G401 (cell line): ENCODE data around the gene ALDOC. TPM values are rescaled to one million over a fixed set of nuclear protein-coding genes. Genes with fewer than 3 reads are reported as not detected.

Experiments used
- DNase-seq: peaks from one replicate; pipeline ENCODE4 v3.0.0-alpha.2; 2015; ENCODE audit warnings: low spot score
- in situ Hi-C: cut with HindIII; loops from 2 replicates; pipeline ENCODE4 v1.10.0; 2016; ENCODE audit warnings: low sequenced_read_pairs, mixed read lengths
- total RNA-seq: library from RNA; depleted of rRNA; stranded (reverse); fragments of >200 nt; shearing (Covaris generic); gene quantifications from 2 replicates; pipeline ENCODE4 v1.2.3, GENCODE V29; 2014

The ALDOC gene
- total RNA-seq, 1 experiment from 2014 or later: 49.8 TPM

DNA sequence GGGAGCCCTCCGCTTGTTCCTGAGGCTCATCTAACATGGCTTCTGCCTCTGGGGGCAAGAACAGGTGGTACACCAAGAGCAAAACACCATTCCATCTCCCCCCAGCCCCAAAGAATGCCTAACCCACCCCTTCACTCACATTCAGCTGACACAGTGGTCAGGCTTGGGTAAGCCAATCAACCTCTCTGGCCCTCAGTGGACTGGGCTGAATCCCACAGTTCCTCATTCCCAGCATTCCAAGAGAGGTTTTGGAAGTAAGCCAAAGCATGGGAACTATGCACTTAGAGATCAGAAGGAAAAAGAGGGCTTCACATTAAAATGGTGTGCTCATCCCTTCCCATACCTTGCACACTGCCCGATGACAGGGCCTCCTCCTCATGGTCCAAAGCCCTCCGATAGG, 13.2 kb downstream of the ALDOC start:
- in situ Hi-C loops: no loop called here
- peak; percentile 22 for DNase-seq

- DNase-seq: no peak
- in situ Hi-C loops: no loop called here
Measured at GRCh38 chr17:28555022-28555421, 21.7 kb downstream of the ALDOC start.

DNA sequence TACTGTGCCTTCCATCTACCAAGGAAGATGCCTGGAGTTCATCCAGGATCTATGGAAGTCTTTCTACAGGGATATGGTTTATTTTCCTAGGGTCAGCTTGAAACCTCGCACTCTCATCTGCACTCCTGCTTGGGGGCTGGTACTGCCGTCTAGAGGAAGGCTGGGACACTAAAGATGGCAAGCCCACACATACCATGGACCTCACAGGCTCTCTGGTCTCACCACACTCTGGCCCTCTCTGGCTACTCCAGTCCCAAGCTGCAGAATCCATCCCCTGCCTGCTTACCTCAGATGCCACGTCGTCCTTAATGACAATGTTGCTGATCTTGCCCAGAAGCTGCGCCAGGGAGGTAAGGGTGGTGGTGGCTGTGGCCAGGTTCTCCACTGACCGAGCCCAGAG, 22.1 kb downstream of the ALDOC start:
- DNase-seq: no peak
- in situ Hi-C loops: no loop called here

DNA sequence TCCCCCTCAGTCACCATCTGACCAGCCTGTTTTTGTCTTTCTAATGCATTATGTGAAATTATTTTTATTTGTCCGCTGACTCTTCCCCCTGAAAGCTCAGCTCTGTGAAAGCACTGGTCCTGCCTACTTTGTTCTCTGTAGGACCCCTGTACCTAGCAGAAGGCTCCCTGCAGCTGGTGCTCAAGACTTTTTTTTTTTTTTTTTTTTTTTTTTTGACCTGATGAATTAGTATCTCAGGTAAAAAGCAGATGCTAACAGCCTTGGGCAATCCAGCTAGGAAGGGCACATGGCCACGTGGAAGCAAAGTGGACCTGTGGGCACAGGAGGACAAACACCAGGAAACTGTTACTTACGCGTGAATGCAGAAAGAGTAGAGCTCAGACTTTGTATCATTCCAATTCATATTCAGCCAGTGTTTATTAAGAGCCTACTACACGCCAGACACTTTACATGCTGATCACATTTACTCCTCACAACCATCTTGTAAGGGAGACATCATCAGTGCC, 23.6 kb downstream of the ALDOC start:
- in situ Hi-C loops: no loop called here
- peak; percentile 11 for DNase-seq

DNA sequence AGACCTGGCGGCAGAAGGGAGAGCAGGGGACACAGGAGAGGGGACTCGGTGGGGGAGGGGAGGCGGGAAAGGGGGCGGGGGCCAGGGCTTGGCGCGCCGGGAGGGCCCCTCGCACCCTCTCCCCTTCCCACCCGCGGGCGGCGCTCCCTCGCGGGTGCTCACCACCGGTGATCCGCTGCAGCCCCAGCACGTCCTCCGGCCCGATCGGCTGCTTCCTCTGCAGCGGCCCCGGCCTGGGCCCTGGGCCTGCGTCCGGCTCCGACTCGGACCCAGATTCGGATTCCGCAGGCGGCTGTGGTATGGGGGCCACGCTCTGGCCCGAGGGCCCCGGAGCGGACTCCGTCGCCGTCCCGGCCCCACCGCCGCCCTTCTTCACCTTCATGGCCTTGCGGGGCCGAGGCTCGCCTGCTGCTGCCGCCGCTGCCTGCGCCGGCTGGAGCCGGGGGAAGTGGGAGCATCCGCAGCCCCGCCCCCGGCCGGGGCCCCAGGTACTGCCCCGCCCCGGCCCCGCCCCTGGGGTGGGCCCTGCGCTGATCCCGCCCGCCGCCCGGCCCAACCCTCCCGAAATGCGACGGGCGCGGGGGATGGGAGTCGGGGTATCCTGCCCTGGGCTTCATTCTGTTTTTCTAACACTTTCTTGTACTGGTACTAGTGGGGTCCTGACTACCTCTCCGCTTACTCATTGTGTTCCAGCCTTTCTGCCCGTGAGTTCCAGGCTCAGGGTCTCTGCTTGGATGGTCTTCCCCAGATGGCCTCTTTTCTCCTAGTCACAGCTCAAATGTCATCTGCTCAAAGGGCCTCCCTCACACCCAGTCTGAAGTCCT, 24.3 kb downstream of the ALDOC start, which contains the start of gene UNC119:
TSS of gene UNC119 (minus strand) at position 449 of the 824 bp plus-strand sequence. CDS start at position 382, 67 bp downstream.
- DNase-seq: peak; percentile 75
- in situ Hi-C loops: no loop called here

- peak; percentile 22 for DNase-seq
- in situ Hi-C loops: no loop called here
Measured at GRCh38 chr17:28551421-28552175, 25.1 kb downstream of the ALDOC start.

DNA sequence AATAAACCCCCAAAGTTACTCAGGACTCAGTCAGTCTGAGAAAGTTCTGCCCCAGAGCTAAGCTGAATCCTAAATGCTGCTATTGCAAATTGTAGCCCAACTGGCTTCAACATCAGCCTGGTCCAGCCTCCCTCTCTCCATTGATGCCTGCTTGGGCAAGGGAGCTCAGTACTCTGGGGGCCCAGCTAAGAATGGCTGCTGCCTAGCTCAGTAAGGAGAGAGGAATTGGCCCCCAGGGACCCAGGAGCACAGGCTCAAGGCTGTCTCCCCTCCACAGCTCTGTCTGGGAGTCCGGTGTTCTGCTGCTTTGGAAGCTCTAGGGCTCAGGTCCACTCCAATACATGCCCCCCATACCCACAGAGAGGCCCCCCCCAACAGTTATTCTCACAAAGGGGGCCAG, 25.8 kb downstream of the ALDOC start:
- no peak for DNase-seq
- in situ Hi-C loops: no loop called here

DNA sequence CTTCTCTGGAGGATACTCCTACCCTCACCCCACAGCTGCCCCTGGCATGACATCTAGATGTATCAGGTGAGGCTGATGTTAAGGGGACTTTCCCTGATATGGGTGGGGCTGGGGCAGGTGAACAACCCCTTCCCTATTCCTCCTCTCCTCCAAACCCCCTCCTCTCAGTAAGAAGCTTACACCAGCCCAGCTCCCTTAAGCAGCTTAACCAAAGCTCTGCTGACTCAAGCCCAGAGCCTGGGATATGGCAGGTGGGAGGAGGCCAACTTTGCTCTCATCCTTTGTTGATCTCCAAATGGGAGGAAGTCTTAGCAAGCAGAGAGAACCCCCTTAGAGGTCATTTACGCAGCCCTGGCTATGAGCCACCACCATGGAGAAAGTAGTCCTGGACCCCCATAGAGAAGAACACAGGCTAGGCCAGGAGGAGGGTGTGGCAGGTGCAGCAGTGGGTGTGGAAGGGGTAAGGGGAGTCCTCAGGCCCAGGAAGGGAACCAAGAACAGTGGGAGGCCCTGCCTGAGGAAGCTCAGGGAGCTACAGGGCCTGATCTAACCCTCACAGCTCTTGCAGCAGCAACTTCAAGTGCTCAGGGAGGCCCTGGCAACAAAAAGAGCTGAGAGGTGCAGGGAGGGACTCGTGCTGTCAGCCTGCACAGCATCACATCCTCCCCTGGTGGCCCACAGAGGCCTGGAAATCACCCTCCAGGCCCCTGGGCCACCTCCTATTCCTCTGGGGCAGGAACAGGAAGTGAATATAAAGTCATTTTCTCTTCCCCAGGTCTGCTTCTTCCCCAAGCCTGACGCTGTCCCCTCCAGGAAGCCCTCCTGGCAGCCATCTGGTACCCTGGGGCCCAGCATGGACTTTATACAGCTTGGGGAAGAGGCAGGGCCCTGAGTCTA, 27.2 kb downstream of the ALDOC start:
- no peak for DNase-seq
- in situ Hi-C loops: loop anchor here (5.0 kb wide), 1 partner anchor 52 kb away; no protein-coding TSS in a partner anchor

DNA sequence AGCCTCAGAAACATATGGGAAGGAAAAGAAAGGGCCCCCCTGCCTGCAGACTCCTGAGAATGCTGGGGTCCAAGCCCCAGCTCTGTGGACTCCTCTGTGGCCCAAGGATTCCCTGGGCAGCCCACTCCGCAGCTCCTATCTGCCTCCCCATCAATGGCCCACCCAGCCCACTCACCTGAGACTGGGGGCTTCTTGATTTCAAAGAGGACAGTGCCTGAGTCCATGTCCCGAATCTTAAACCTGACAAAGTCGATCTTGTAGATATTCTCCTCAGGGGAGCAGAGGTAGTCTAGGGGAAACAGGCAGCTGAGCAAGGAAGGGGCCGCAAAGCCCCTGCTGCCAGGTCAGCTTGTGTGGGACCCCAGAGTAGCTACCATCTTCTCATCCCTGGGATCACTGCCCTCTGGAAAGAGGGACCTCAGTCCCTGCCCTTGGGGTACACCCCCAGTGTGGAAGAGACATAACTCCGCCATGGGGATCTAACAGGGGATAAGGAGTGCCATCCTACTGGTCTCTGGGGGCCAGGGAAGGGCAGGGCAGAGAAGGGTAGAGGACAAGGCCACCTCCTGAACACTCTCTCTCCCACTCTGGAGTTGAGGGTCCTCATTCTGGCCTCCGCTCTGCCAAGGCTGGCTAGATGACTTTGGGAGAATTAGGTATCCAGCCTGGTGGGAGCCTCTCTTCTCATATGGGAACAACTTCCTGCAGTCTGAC, 28.1 kb downstream of the ALDOC start:
- no peak for DNase-seq
- in situ Hi-C loops: loop anchor here (5.0 kb wide), 1 partner anchor 51 kb away; no protein-coding TSS in a partner anchor

- in situ Hi-C loops: loop anchor here (5.0 kb wide), 1 partner anchor 51 kb away; no protein-coding TSS in a partner anchor
- peak; percentile 74 for DNase-seq
Measured at GRCh38 chr17:28547623-28548416, 28.9 kb downstream of the ALDOC start.

DNA sequence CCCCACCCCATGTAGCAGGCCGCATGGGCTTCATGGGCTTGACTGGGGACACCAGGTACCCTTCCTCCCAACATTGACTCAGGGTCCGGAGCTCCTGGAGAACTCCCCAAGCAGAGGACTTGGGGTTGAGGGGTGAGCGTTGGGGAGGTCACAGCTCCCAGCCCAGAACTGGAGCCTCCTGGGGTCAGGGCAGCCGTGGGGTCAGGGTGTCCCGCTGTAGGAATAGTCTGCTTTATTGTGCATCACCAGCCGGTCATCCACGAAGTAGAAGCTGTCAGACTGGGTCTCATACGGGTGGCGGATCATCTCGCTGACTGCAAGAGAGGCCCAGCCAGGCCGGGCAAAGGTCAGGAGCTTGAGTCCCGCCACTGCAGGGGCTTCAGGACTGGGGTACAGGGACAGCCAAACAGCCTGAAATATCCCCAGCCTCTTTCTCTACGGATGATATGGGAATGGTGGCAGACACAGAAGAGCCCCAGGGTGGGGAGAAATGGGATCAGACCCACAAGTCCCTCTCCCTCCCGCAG, 29.5 kb downstream of the ALDOC start:
- in situ Hi-C loops: loop anchor here (5.0 kb wide), 1 partner anchor 50 kb away; no protein-coding TSS in a partner anchor
- no peak for DNase-seq

DNA sequence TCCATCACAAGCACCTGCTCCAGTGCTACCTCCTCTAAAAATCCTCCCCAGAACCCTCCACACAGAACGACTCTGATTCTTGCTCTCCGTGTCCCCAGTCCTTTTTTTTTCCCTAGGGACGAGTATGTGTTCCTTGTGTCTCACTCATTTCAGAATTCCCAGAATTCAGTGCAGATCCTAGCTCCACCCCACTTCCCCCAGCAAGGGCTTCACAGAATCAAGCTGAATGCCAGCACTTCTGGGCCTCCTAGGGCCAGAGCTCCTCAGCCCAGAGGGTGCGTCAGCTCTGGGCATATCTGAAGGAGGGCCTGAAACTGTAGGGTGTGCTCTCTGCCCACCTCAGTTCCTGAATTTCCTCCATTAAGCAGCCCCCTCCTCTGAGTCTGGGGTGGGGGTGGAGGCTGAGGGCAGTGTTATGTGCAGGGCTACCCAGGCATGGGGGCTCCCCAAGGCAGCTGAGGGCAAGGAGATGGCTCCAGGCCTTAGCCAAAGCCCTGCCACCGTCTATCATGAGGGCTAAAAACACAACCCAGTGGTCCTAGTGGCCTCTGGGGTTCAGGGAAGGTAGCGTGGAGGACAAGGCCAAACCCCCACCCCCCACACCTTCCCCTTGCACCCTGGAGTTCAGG, 30.8 kb downstream of the ALDOC start:
- in situ Hi-C loops: loop anchor here (5.0 kb wide), 1 partner anchor 49 kb away; no protein-coding TSS in a partner anchor
- DNase-seq: no peak

DNA sequence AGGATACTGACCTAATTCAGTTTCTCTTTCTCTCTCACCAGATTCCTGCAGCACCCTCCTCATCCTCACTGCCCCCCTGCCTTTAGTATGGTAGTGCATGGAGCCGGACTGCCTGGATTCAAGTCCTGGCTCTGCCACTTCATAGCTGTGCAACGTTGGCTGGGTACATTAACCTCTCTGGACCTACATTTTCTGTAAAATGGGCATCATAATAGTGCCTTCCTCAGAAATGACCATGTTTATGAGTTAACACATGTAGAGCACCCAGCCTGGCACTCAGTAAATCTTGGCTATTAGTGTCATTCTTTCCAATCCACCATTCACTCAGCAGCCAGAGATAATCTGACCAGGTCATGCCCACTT, 31.6 kb downstream of the ALDOC start:
- DNase-seq: no peak
- in situ Hi-C loops: loop anchor here (5.0 kb wide), 1 partner anchor 48 kb away; no protein-coding TSS in a partner anchor

- in situ Hi-C loops: loop anchor here (5.0 kb wide), 1 partner anchor 47 kb away; no protein-coding TSS in a partner anchor
- DNase-seq: no peak
Measured at GRCh38 chr17:28544402-28545140, 32.1 kb downstream of the ALDOC start.

DNA sequence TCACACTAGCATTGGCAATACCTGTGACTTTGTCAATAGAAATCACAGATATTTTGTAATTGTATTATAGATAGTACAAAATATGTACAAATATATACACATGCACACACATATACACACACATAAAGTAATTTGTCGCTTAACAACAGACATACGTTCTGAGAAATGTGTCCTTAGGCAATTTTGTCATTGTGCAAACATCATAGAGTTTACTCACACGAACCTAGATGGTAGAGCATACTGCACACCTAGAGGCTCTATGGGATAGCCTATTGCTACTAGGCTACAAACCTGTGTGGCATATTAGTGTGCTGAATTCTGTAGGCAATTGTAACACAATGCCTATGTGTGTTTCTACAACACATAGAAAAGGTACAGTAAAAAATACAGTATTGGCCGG, 35.3 kb downstream of the ALDOC start:
- in situ Hi-C loops: no loop called here
- DNase-seq: no peak

DNA sequence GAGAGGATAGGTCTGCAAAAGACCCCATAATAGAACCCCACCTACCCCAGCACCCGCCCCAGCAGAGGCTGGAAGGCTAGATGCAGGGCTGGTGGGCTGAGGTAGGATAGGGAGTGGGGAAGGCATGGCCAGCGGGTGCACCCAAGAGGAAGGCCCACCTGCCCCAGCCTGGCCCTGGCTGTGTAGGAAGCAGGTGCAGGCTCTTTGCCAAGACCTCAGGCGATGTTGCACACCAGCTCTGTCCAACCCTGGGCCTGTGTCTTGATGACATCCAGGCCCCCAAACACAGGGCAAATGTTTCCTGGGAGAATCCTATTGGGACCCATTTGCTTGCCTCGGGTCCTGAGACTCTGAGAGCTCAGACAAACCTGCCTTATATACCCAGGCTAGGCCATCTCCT, 36.5 kb downstream of the ALDOC start:
- no peak for DNase-seq

More for the DNA sequence above, 36.5 kb downstream of the ALDOC start:
- in situ Hi-C loops: no loop called here
